Activated T-cell treated with anti-CD3 and anti-CD28 coated beads, Interleukin-2, amount 50 U/mL, for 4 hours (primary cell): ENCODE data around the gene LMNTD2. TPM values are rescaled to one million over a fixed set of nuclear protein-coding genes. Genes with fewer than 3 reads are reported as not detected.

ENCODE experiments used
- ATAC-seq, 2 donors: fragments of 200-7000 bp; cut with Tn5 transposase; one replicate each; pipeline ENCODE4 v1.10.0; 2021
- DNase-seq: peaks from one replicate; pipeline ENCODE4 v3.0.0-alpha.2; 2020
- H3K27me3 Mint-ChIP-seq: one replicate; pipeline ENCODE4 v1.8.0; 2021; ENCODE audit warnings: low read depth, mixed read lengths
- H3K36me3 Mint-ChIP-seq: one replicate; pipeline ENCODE4 v1.8.0; 2022; ENCODE audit warnings: mixed read lengths; ENCODE audit not compliant: insufficient read depth
- H3K4me1 Mint-ChIP-seq: one replicate; pipeline ENCODE4 v1.8.0; 2021; ENCODE audit warnings: low read depth, mixed read lengths
- H3K4me3 Mint-ChIP-seq: one replicate; pipeline ENCODE4 v1.8.0; 2021; ENCODE audit warnings: mild to moderate bottlenecking, moderate library complexity, mixed read lengths
- H3K9me3 Mint-ChIP-seq: one replicate; pipeline ENCODE4 v1.8.0; 2021; ENCODE audit warnings: mixed read lengths
- total RNA-seq, 3 donors: library from RNA; stranded (reverse); gene quantifications; one replicate each; pipeline ENCODE4 v1.2.1, GENCODE V29; 2021

Gene LMNTD2
- total RNA-seq, 3 donors from 2014 or later, result 0.71 to 1.3 (median 1.1) TPM

DNA sequence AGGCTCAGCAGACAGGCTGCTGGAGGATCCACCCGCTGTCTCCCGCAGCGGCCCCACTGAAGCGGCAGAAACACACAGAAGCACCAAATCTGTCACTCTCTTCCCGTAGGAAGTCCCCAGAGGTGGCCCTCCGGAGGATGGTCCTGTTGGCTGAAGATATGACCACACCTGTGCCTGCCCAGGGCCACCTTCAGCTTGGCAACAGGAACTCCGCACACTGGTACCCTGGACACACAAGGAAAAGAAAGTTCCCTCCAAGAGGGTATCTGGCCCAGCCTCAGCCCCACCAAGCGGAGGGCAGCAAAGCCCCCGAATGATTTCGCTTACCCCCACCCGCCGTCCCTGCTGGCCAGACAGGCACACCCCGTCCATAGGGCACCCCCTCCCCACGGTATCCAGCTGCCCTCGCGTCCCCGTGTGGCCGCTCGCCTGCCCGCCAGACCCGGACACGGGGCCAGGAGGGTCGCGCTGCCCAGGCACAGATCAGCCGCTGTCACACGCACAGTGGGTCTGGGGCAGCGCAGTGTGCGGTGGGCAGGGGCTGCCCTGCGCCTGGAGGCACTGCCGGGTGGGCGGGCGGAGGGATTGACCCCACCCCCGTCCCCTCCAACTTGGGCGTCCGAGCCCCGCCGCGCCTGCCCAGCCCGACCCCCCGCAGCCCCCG is 7.2 kb upstream of the LMNTD2 start:
- Mint-ChIP-seq H3K27me3 (no peaks in the 10 kb centered on the region), H3K4me1 (peaks cover 6% of the 10 kb centered on the region), H3K9me3 (no peaks in the 10 kb centered on the region), H3K36me3 (no peaks in the 10 kb centered on the region), H3K4me3 (peak overlapping the region; percentile 68)
- ATAC-seq (peak; percentile 3 to 8), DNase-seq (no peak)

DNA sequence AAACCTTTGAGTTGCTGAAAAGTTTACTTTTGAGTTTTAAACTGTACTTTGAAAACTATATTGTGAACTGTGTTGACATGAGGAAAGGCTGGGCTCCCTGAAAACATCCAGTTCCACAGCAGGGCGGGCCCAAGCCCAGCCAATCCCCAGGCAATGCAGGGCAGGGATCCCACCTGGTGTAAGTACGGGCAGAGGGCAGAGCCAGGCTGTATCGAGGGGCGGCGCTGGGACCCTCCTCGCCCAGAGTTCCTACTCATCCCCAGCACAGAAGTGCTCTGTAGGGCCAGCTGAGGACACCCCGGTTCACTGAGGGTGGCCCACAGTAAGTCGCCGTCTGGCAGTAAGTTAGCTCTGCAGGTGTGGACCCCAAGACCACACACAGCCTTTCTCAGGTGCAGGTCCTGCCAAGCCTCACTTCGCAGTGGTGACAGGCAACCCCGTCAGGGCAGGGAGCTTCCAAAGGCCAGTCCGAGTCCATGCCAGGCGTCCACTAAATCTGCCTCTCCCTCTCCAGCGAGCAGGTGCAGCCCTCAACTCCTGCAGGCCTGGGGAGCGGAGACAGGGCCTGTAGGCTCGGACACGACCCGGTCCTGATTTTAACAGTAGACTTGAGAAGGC is 6.6 kb upstream of the LMNTD2 start:
- no peaks in the 10 kb centered on the region for H3K9me3 Mint-ChIP-seq
- peak overlapping the region; percentile 68 for H3K4me3 Mint-ChIP-seq
- H3K36me3 Mint-ChIP-seq, result no peaks in the 10 kb centered on the region
- no peaks in the 10 kb centered on the region for H3K27me3 Mint-ChIP-seq
- ATAC-seq (no peak), DNase-seq (no peak)
- peaks cover 6% of the 10 kb centered on the region for H3K4me1 Mint-ChIP-seq

DNA sequence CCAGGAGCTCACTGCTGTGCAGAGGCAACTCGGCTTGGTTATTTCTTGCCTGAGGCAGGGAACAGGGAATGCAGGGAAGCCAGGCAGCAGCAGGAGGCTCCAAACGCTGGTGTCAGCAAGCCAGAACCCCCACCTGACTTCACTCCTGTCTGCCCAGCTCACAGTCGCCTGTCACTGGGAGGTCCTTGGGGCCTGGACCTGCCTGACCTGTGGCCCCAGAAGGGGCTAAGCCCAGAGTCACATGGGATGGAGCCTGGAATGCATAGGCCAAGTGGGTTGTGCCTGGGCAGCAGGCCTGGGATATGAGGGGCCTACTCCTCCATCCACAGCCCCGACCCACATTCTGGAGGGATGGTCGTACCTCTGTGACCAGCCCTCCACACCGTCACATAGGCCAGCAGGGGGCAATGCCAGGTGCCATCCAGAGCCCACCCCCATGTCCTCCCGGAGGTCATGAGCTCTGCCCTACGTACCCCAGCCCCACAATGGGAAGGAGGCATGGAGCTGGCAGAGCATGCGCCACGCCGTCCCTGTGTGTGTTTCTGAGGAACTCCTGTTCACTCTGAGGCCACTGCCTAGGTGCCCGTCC is 5.5 kb upstream of the LMNTD2 start:
- Mint-ChIP-seq H3K36me3 (no peaks in the 10 kb centered on the region), H3K4me1 (peaks cover 11% of the 10 kb centered on the region), H3K27me3 (no peaks in the 10 kb centered on the region), H3K9me3 (no peaks in the 10 kb centered on the region), H3K4me3 (no peak overlapping the region)
- DNase-seq (no peak), ATAC-seq (no peak)

DNA sequence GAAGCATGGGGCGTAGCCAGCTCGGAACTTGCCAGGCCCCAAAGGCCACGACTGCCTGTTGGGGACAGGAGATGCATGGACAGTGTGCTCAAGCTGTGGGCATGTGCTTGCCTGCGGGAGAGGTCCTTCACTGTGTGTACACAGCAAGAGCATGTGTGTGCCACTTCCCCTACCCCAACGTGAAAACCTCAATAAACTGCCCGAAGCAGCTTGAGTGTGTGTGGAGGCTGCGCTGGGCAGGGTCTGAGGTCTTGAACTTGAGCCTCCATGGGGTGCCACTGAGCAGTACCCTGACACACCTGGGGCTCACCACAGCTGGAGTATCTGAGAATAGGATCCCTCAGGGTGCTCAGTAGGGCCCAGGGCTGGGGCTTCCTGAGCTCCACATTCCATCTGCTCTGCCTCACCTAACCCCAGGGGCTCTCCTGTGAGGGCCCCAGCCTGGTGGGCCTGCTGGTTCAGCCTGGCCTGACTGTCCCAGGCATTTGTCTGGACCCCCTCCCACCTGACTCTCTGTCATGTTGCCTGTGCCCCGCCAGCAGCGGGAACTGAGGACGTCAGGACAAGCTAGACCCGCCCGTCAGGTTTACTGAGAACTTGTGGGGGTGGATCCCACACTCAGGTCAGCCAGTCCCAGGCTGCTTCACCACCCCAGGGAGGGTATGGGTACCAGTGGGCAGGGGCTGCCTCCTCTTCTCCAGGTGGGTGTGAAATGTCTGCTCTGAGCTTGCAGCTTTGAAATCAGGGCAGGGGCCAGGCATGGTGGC is 3.5 kb upstream of the LMNTD2 start:
- Mint-ChIP-seq H3K27me3 (no peaks in the 10 kb centered on the region), H3K36me3 (no peaks in the 10 kb centered on the region), H3K4me3 (no peak overlapping the region), H3K4me1 (peaks cover 14% of the 10 kb centered on the region), H3K9me3 (no peaks in the 10 kb centered on the region)
- no peak for ATAC-seq
- DNase-seq, result no peak

DNA sequence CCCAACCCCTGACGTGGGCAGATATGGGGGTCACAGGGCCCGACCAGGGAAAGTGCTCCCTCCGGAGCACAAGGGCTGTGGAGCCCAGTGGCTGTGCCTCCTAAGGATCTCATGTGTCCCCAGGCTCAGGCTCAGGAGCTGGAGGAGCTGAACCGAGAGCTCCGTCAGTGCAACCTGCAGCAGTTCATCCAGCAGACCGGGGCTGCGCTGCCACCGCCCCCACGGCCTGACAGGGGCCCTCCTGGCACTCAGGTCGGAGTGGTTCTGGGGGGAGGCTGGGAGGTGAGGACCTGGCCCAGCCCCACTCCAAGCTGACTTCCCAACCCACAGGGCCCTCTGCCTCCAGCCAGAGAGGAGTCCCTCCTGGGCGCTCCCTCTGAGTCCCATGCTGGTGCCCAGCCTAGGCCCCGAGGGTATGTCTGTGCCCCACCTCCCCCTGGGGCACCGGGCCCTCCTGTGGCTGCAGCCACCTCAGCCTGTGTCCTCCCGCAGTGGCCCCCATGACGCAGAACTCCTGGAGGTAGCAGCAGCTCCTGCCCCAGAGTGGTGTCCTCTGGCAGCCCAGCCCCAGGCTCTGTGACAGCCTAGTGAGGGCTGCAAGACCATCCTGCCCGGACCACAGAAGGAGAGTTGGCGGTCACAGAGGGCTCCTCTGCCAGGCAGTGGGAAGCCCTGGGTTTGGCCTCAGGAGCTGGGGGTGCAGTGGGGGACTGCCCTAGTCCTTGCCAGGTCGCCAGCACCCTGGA is 2.7 kb upstream of the LMNTD2 start:
- Mint-ChIP-seq H3K4me3 (no peak overlapping the region), H3K9me3 (no peaks in the 10 kb centered on the region), H3K27me3 (no peaks in the 10 kb centered on the region), H3K4me1 (peaks cover 14% of the 10 kb centered on the region), H3K36me3 (no peaks in the 10 kb centered on the region)
- DNase-seq (no peak), ATAC-seq (no peak)

DNA sequence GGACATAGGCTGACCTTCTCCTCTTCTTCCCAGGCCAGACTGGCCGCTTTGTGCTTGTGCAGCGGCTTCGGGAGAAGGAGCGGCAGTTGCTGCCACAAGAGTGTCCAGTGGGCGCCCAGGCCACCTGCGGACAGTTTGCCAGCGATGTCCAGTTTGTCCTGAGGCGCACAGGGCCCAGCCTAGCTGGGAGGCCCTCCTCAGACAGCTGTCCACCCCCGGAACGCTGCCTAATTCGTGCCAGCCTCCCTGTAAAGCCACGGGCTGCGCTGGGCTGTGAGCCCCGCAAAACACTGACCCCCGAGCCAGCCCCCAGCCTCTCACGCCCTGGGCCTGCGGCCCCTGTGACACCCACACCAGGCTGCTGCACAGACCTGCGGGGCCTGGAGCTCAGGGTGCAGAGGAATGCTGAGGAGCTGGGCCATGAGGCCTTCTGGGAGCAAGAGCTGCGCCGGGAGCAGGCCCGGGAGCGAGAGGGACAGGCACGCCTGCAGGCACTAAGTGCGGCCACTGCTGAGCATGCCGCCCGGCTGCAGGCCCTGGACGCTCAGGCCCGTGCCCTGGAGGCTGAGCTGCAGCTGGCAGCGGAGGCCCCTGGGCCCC is 1.6 kb upstream of the LMNTD2 start:
- Mint-ChIP-seq H3K4me1 (peaks cover 11% of the 10 kb centered on the region), H3K4me3 (peak overlapping the region; percentile 89), H3K36me3 (no peaks in the 10 kb centered on the region), H3K9me3 (no peaks in the 10 kb centered on the region), H3K27me3 (no peaks in the 10 kb centered on the region)
- DNase-seq, result no peak
- no peak for ATAC-seq

DNA sequence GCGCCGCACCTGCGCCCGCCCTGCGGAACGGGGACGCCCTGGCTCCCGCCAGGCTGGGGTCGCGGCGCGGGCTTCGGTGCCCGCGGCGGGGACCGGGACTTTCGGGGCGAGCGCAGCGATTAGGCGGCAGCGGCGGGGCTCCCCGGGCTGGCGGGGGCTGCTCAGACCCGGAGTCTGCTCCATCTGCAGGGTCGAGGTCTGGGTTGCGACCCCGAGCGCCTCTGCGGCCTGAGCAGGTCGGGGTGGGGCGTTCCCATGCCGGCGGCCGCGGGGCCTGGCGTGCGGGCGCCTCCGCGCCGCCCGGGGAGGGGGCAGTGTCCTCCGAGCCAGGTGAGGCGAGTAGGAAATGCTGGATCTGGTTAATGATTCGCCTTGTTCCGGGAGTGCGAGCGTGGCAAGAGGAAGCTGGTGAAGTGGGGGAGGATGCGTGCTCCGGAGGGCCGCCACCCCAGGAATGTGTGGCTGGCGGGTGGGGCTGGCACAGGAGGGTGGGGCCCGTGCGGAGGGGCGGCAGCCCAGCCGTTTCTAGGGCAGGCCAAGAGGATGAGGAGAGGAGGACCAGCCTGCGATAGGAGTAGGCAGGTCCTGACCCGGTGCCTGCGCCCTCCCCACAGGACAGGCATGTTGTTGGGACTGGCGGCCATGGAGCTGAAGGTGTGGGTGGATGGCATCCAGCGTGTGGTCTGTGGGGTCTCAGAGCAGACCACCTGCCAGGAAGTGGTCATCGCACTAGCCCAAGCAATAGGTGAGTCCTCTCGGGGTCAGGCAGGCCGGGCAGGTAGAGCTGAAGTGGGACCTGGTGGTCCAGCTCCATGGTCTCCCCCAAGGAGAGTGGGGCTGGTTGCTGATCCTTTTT is 838 bp upstream of the LMNTD2 start:
- peaks cover 11% of the 10 kb centered on the region for H3K4me1 Mint-ChIP-seq
- peak overlapping the region; percentile 89 for H3K4me3 Mint-ChIP-seq
- H3K36me3 Mint-ChIP-seq, result no peaks in the 10 kb centered on the region
- no peak for DNase-seq
- H3K27me3 Mint-ChIP-seq, result no peaks in the 10 kb centered on the region
- ATAC-seq, result peak; percentile 44 to 45
- H3K9me3 Mint-ChIP-seq, result no peaks in the 10 kb centered on the region

DNA sequence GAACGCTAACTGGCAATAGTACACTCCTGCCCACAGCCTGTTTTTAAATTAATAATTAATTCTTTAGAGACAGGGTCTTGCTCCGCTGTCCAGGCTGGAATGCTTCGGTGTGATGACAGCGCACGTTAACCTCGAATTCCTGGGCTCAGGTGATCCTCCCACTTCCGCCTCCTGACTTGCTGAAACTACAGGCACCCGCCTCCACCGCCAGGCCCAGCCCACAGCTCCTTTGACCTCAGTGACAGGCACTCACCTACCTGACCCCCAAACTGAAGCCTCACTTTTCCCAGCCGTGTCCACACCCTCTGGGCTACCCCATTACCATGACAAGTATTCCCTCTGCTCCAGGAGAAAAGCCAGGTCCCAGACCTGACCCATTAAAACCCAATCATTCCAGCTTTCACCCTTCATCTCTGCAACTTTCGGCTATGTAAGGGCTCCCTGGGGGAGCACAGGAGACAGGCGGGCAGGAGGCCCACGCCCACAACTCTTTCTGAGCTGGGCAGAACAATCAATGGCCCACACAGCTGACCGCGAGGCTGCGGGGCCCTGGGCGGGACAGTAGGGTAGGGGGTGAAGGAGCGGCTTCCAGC is 730 bp downstream of the LMNTD2 start:
- H3K27me3 Mint-ChIP-seq, result no peaks in the 10 kb centered on the region
- no peaks in the 10 kb centered on the region for H3K9me3 Mint-ChIP-seq
- DNase-seq (no peak), ATAC-seq (no peak)
- H3K36me3 Mint-ChIP-seq, result no peaks in the 10 kb centered on the region
- peaks cover 11% of the 10 kb centered on the region for H3K4me1 Mint-ChIP-seq
- H3K4me3 Mint-ChIP-seq, result peak overlapping the region; percentile 89

DNA sequence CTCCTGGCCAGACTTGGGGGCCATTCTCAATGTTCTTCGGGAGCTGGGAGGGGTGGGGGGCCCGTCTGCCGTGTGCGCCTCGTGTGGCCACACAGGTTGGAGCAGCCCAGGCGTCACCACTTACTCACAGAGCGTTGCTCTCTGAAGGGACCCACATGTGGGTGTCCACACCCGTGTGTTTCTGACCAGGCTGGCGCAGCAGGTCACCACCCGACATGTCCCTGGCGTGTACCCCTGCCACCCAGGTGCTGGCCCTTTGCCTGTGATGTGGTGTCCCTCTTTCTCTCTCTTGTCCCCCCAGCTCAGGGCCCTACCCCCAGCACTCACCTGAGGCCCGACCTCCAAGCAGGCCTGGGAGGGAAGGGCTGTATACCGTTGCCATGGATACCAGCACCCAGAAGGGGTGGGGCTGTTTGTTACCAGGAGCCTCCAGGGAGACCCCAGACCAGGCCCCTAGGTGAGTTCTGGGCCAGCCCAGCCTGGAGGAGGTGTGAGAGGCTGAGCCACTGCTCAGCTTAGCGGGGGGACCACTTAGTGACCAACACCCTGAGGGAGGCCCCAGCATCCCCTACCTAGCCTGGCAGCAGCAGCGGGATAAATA is 1.4 kb downstream of the LMNTD2 start:
- Mint-ChIP-seq H3K4me1 (peaks cover 11% of the 10 kb centered on the region), H3K4me3 (no peak overlapping the region), H3K36me3 (no peaks in the 10 kb centered on the region), H3K9me3 (no peaks in the 10 kb centered on the region), H3K27me3 (no peaks in the 10 kb centered on the region)
- DNase-seq, result peak; percentile 4
- no peak for ATAC-seq

DNA sequence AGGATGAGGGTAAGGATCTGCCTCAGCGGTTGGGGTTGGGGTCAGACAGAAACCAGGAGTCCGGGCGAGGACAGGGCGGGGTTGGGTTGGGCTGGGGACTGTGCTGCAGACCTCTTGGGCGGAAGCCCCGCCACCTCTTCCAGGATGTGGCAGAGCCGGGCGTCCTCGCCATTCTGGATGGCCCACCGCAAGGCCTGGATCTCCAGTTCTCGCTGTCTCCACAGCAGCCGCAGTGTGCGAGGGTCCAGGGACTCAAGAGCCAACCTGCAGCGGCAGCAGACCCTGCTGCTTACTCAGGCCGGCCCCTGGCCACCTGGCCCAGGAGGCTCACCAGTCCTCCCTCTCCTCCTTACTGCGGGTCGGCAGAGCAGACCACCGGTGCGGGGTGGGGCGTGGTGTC is 2.0 kb downstream of the LMNTD2 start:
- H3K36me3 Mint-ChIP-seq, result no peaks in the 10 kb centered on the region
- no peaks in the 10 kb centered on the region for H3K9me3 Mint-ChIP-seq
- H3K4me1 Mint-ChIP-seq, result peaks cover 11% of the 10 kb centered on the region
- no peak overlapping the region for H3K4me3 Mint-ChIP-seq
- ATAC-seq (no peak), DNase-seq (no peak)
- no peaks in the 10 kb centered on the region for H3K27me3 Mint-ChIP-seq

DNA sequence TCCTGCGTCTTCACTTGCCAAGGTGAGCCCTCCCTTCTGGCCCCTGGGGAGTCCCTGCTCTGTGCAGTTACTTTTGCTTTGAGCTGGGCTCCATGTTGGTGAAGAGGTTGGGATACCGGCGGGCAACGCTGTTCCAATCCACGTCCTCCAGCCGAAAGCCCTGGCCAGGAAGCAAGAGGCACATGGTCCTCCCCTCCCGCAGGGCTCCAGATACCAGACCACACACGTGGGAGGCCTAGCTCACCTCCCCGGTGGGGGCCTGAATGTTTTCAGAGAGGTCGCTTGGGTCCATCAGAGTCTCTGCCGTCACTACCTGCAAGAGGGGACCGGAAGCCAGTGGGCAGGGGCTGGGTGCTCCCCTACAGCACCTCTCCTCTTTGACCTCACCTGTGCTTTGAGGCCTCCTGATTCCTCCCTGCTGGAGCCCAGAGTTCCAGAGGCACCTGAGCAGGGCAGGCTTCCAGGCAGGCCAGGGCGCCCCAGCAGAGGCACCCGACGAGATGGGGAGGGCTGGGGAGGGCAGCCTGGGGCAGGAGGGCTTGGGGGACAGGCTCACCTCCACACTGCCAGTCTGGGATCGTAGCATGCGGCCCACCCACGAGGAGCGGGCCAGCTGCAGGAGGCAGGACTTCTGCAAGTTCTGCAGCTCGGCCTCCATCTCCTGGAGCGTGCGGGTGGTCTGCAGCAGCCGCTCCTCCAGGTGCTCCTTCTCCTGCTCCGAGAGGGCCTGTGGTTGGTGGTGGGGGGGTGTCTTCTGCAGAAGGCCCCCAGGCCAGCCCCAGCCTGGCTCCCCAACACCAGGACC is 3.0 kb downstream of the LMNTD2 start:
- Mint-ChIP-seq H3K4me1 (peaks cover 11% of the 10 kb centered on the region), H3K4me3 (no peak overlapping the region), H3K9me3 (no peaks in the 10 kb centered on the region), H3K27me3 (no peaks in the 10 kb centered on the region), H3K36me3 (no peaks in the 10 kb centered on the region)
- ATAC-seq (no peak), DNase-seq (no peak)

DNA sequence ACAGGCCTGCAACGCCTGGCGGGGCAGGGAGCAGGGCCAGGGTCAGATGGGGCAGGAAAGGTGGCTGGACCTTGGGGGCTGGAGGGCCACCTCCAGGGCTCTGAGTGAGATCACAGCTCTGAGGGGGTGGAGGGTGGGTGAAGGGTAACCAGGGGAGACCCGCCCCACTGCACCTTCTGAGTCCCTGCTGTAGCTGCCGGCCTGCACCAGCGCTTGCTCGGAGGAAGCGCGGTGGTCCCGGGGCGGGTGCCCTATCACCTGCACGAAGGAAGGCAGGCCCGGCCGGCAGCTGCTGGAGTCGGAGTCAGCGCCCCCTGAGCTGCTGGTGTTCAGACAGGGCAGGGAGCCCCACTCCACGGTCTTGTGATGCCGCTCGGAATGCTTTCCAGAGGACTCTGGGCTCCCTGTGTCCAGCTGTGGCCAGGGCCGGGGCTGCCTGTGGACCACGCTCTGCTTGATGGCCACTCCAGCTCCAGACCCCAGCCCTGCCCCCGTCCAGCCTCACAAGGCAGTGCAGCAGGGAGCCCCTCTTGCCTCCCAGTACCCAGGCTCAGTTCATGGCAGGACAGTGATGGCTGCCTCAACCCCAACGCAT is 3.8 kb downstream of the LMNTD2 start:
- H3K27me3 Mint-ChIP-seq, result no peaks in the 10 kb centered on the region
- DNase-seq (no peak), ATAC-seq (no peak)
- no peaks in the 10 kb centered on the region for H3K9me3 Mint-ChIP-seq
- no peak overlapping the region for H3K4me3 Mint-ChIP-seq
- no peaks in the 10 kb centered on the region for H3K36me3 Mint-ChIP-seq
- H3K4me1 Mint-ChIP-seq, result peaks cover 10% of the 10 kb centered on the region
